DLD1 (cell line): ENCODE data around the gene CHP2.
"Not testable (repeated sequence)": the region's sequence is repeated elsewhere in the genome, so short reads cannot be mapped to it uniquely, and the experiment has no call there.

ENCODE experiments used
- in situ Hi-C: cut with HindIII; loops from 2 replicates; pipeline ENCODE4 v1.10.0; 2017; ENCODE audit warnings: low sequenced_read_pairs

The CHP2 gene

GRCh38 chr16:23742766-23743165 is 12.1 kb upstream of the CHP2 start:
- in situ Hi-C loops: no loop called here

GRCh38 chr16:23745263-23745662 is 9.6 kb upstream of the CHP2 start:
- in situ Hi-C loops: no loop called here

- in situ Hi-C loops: no loop called here
These were observed 6.2 kb upstream of the CHP2 start for GRCh38 chr16:23748630-23749029.

- in situ Hi-C loops: not testable (repeated sequence)
These were observed 3.8 kb upstream of the CHP2 start for GRCh38 chr16:23751053-23751452.

- in situ Hi-C loops: no loop called here
These were observed 775 bp upstream of the CHP2 start for GRCh38 chr16:23753908-23754593.

GRCh38 chr16:23755484-23755809 is 621 bp downstream of the CHP2 start:
- in situ Hi-C loops: no loop called here

GRCh38 chr16:23757116-23757515 is 2.3 kb downstream of the CHP2 start:
- in situ Hi-C loops: no loop called here

GRCh38 chr16:23757937-23758619 is 3.3 kb downstream of the CHP2 start:
- in situ Hi-C loops: no loop called here

GRCh38 chr16:23765933-23766332 is 11.1 kb downstream of the CHP2 start:
- in situ Hi-C loops: no loop called here

- in situ Hi-C loops: no loop called here
These were observed 13.8 kb downstream of the CHP2 start for GRCh38 chr16:23768581-23768980.

GRCh38 chr16:23771027-23771426 is 16.2 kb downstream of the CHP2 start:
- in situ Hi-C loops: no loop called here

- in situ Hi-C loops: no loop called here
These were observed 16.8 kb downstream of the CHP2 start for GRCh38 chr16:23771642-23772041.

GRCh38 chr16:23773339-23773738 is 18.5 kb downstream of the CHP2 start:
- in situ Hi-C loops: no loop called here

- in situ Hi-C loops: no loop called here
These were observed 26.4 kb downstream of the CHP2 start for GRCh38 chr16:23781176-23781575.

- in situ Hi-C loops: no loop called here
These were observed 30.1 kb downstream of the CHP2 start for GRCh38 chr16:23784811-23785447.

- in situ Hi-C loops: no loop called here
These were observed 31.0 kb downstream of the CHP2 start for GRCh38 chr16:23785842-23786241.

- in situ Hi-C loops: no loop called here
These were observed 32.2 kb downstream of the CHP2 start for GRCh38 chr16:23786964-23787561.

GRCh38 chr16:23788685-23789084 is 33.9 kb downstream of the CHP2 start:
- in situ Hi-C loops: no loop called here

GRCh38 chr16:23795378-23795777 is 40.6 kb downstream of the CHP2 start:
- in situ Hi-C loops: no loop called here

GRCh38 chr16:23796941-23797340 is 42.1 kb downstream of the CHP2 start:
- in situ Hi-C loops: no loop called here

GRCh38 chr16:23801378-23801777 is 46.6 kb downstream of the CHP2 start:
- in situ Hi-C loops: no loop called here

GRCh38 chr16:23802776-23803175 is 48.0 kb downstream of the CHP2 start:
- in situ Hi-C loops: no loop called here
